ENCODE data around the gene OR2T10.
"Not testable (repeated sequence)": the region's sequence is repeated elsewhere in the genome, so short reads cannot be mapped to it uniquely, and the experiment has no call there.

Gene OR2T10

GRCh38 chr1:248593226-248593625 is 4.3 kb downstream of the OR2T10 start:
- no peak for DNase-seq

- DNase-seq, result no peak
Observed at GRCh38 chr1:248592655-248593054, 4.8 kb downstream of the OR2T10 start.

GRCh38 chr1:248590055-248590454 is 7.4 kb downstream of the OR2T10 start:
- no peak for DNase-seq

GRCh38 chr1:248589334-248589733 is 8.2 kb downstream of the OR2T10 start:
- DNase-seq, result no peak

- DNase-seq, result no peak
Observed at GRCh38 chr1:248585266-248585665, 12.2 kb downstream of the OR2T10 start.

GRCh38 chr1:248576260-248576980 is 21.1 kb downstream of the OR2T10 start:
- no peak for DNase-seq

- not testable (repeated sequence) for DNase-seq
Observed at GRCh38 chr1:248574657-248575056, 22.8 kb downstream of the OR2T10 start, which contains the start of gene OR2T34. TSS of gene OR2T34 (minus strand) at chr1:248574757. CDS start at chr1:248574757, 0 bp downstream.

GRCh38 chr1:248573856-248574255 is 23.6 kb downstream of the OR2T10 start:
- DNase-seq, result not testable (repeated sequence)

GRCh38 chr1:248572049-248572448 is 25.5 kb downstream of the OR2T10 start:
- DNase-seq, result not testable (repeated sequence)

- peak; percentile 8 for DNase-seq
Observed at GRCh38 chr1:248570811-248571210, 26.7 kb downstream of the OR2T10 start.

GRCh38 chr1:248569049-248569448 is 28.5 kb downstream of the OR2T10 start:
- DNase-seq, result peak; percentile 1

GRCh38 chr1:248565530-248566373 is 31.7 kb downstream of the OR2T10 start:
- DNase-seq, result peak; percentile 0

GRCh38 chr1:248562672-248563071 is 34.8 kb downstream of the OR2T10 start, which contains the start of gene OR2T29:
TSS of gene OR2T29 (minus strand) at chr1:248562772. CDS start at chr1:248559491, 3,281 bp downstream.
- DNase-seq, result not testable (repeated sequence)

- DNase-seq, result not testable (repeated sequence)
Observed at GRCh38 chr1:248551027-248551426, 46.5 kb downstream of the OR2T10 start.

GRCh38 chr1:248547383-248547782 is 50.1 kb downstream of the OR2T10 start:
- DNase-seq, result not testable (repeated sequence)

Measured in hematopoietic multipotent progenitor cell treated with erythropoietin and hydrocortisone succinate and interleukin-3 and kit ligand, for 4 days (in vitro differentiated cells).